Transverse colon (tissue), 4 donors: ENCODE data around the gene ZDHHC22. TPM values are rescaled to one million over a fixed set of nuclear protein-coding genes. Genes with fewer than 3 reads are reported as not detected.

Source experiments
- DNase-seq: peaks from one replicate; pipeline ENCODE4 v3.0.0-alpha.2; 2019
- H3K27ac ChIP-seq, 4 donors: fragments of 200-600 bp; sonication (generic); 2 replicates each; pipeline ENCODE4 v1.5.1; 2016 to 2018; ENCODE audit warnings: inconsistent platforms in 4 of 4
- H3K27me3 ChIP-seq: fragments of 200-600 bp; sonication (generic); 2 replicates; pipeline ENCODE4 v1.5.1; 2017; ENCODE audit warnings: inconsistent platforms
- H3K36me3 ChIP-seq, 4 donors: fragments of 200-600 bp; sonication (generic); 2 replicates each; pipeline ENCODE4 v1.5.1; 2017 to 2019; ENCODE audit warnings: inconsistent platforms in 4 of 4
- H3K4me1 ChIP-seq, 4 donors: fragments of 200-600 bp; sonication (generic); 2 replicates each; pipeline ENCODE4 v1.5.1; 2017 to 2020; ENCODE audit warnings: inconsistent platforms in 4 of 4
- H3K4me3 ChIP-seq, 4 donors: fragments of 200-600 bp; sonication (generic); 1 replicate in 1 of 4; 2 replicates in 3 of 4; pipeline versions ENCODE4 v1.5.1 to v1.6.1; 2017 to 2019; ENCODE audit warnings: inconsistent platforms in 4 of 4
- H3K9me3 ChIP-seq, 2 donors: fragments of 200-600 bp; sonication (generic); 2 replicates each; pipeline ENCODE4 v1.5.1; 2017 to 2019; ENCODE audit warnings: inconsistent platforms in 2 of 2
- EP300 ChIP-seq: sonication (generic); formaldehyde crosslinking; IDR thresholded peaks from one replicate; pipeline ENCODE4 v1.6.1; 2017; ENCODE audit warnings: antibody characterized with exemption, low read depth
- POLR2A ChIP-seq: fragments of 450-650 bp; IDR thresholded peaks from one replicate; pipeline ENCODE4 v1.6.1; 2016; ENCODE audit warnings: antibody characterized with exemption, mild to moderate bottlenecking, moderate library complexity
- POLR2AphosphoS5 ChIP-seq, 3 donors: sonication (generic); formaldehyde crosslinking; IDR thresholded peaks; one replicate each; pipeline ENCODE4 v1.6.1; 2016; ENCODE audit warnings: antibody characterized with exemption in 3 of 3
- WGBS, 2 donors: methylation state at CpG; one replicate each; pipeline ENCODE4 v1.1.5; 2018; ENCODE audit warnings: low coverage in 1 of 2; 5-methylcytosine and 5-hydroxymethylcytosine counted together
- in situ Hi-C, 4 donors: fragments of 200-750 bp; cut with MboI; loops; one replicate each; pipeline versions ENCODE4 v1.15.0 to v1.15.1; 2017; ENCODE audit warnings: low sequenced_read_pairs in 3 of 4, low pct_ligation_motif_present in 1 of 4, low pct_unique_long_range_greater_than_20kb in 1 of 4
- intact Hi-C: fragments of 100-400 bp; cut with DNase I; formaldehyde crosslinking; loops from one replicate; pipeline ENCODE4 v1.15.1; 2023; ENCODE audit warnings: low total_unique reads
- total RNA-seq, 4 donors: library from RNA; depleted of rRNA; stranded (reverse); fragments of >200 nt; gene quantifications; one replicate each; pipeline ENCODE4 v1.1.0, GENCODE V29; 2016
- TF ChIP-seq, protein P1 (sequence below), 5 experiments: fragments of 200-600 bp in 3 of 5; fragments of 450-650 bp in 2 of 5; sonication (generic) in 3 of 5; IDR thresholded peaks; 1 replicate in 2 of 5; 2 replicates in 3 of 5; pipeline ENCODE4 v1.5.1; 2016 to 2017; ENCODE audit warnings: antibody characterized with exemption in 5 of 5, inconsistent platforms in 3 of 5, mild to moderate bottlenecking in 2 of 5, moderate library complexity in 1 of 5

Gene ZDHHC22
- total RNA-seq, 4 donors from 2014 or later, result 0.14 TPM; not detected in 3

DNA sequence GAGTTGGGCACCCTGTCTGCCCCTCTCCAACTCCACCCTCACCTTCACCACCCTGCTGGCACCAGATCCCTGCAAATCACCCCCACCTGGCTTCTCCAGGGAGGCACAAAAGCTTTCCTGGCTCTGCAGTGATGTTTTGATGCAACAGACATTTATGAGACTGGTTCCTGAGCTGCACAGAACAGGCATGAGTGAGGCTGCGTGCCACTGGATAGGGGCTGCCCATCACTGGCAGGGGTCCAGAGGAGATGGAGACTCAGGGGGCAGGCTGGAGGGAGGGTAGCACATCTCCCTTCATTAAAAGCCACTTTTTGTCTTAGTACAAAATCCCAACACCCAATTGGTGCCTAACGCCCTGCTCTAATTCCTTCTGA, 17.3 kb upstream of the ZDHHC22 start:
- peaks cover 46% of the 10 kb centered on the region for H3K27me3 ChIP-seq
- no peak for DNase-seq
- H3K27ac ChIP-seq, result no peak overlapping the region
- H3K9me3 ChIP-seq, result no peaks in the 10 kb centered on the region
- in situ Hi-C loops (no loop called here), intact Hi-C loops (no loop called here)
- 64 to 88% methylated on average over 1 to 2 of the region's 2 CpGs for WGBS, 2 donors
- H3K36me3 ChIP-seq, result no peaks in the 10 kb centered on the region
- TF ChIP-seq POLR2AphosphoS5 (IDR thresholded peaks at IDR 0.05) (no peak), POLR2A (no peak), EP300 (no peak)
- TF ChIP-seq, protein P1, sequence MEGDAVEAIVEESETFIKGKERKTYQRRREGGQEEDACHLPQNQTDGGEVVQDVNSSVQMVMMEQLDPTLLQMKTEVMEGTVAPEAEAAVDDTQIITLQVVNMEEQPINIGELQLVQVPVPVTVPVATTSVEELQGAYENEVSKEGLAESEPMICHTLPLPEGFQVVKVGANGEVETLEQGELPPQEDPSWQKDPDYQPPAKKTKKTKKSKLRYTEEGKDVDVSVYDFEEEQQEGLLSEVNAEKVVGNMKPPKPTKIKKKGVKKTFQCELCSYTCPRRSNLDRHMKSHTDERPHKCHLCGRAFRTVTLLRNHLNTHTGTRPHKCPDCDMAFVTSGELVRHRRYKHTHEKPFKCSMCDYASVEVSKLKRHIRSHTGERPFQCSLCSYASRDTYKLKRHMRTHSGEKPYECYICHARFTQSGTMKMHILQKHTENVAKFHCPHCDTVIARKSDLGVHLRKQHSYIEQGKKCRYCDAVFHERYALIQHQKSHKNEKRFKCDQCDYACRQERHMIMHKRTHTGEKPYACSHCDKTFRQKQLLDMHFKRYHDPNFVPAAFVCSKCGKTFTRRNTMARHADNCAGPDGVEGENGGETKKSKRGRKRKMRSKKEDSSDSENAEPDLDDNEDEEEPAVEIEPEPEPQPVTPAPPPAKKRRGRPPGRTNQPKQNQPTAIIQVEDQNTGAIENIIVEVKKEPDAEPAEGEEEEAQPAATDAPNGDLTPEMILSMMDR (IDR thresholded peaks at IDR 0.05), result no peak
- no peak overlapping the region for H3K4me3 ChIP-seq
- peaks cover 0 to 5% (median 0%) of the 10 kb centered on the region in 4 donors for H3K4me1 ChIP-seq

DNA sequence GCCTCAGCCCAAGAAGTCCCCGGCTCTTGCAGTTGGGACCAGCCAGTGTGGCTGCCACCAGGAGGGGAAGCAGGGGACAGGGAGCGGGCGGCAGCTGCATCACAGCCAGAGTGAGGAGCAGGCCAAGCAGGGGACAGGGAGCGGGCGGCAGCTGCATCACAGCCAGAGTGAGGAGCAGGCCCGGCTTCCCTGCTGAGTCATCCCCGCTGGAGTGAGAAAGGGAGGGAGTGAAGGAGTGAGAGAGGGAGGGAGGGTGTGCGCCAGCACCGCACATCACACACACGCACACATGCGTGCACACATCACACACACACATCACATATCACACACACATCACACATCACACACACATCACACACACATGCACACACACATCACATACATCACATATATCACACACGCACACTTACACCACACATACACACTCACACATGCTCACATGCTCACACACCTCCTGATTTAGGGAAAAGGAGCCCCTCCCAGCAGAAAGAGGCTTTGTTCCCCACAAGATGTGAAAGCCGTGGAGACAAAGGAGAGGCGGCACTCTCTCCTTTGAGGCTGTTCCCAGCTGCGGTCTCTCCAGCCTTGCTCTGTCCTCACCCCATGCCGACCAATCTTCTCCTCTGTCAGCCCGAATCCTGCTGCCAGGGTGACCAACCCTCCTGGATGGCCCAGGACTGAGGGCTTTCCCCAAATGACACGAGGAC, 16.7 kb upstream of the ZDHHC22 start:
- in situ Hi-C loops (no loop called here), intact Hi-C loops (no loop called here)
- Histone ChIP-seq H3K27me3 (peaks cover 50% of the 10 kb centered on the region), H3K4me1 (peaks cover 0 to 5% (median 0%) of the 10 kb centered on the region in 4 donors), H3K36me3 (no peaks in the 10 kb centered on the region), H3K9me3 (no peaks in the 10 kb centered on the region), H3K4me3 (no peak overlapping the region), H3K27ac (no peak overlapping the region)
- 5 to 26% methylated on average over 4 to 18 of the region's 18 CpGs for WGBS, 2 donors
- TF ChIP-seq EP300, result no peak
- TF ChIP-seq POLR2A, result no peak
- no peak for TF ChIP-seq POLR2AphosphoS5 (IDR thresholded peaks at IDR 0.05)
- TF ChIP-seq, protein P1 (IDR thresholded peaks at IDR 0.05), result no peak
- DNase-seq, result no peak

- DNase-seq, result no peak
- in situ Hi-C loops, result no loop called here
- Histone ChIP-seq H3K36me3 (no peaks in the 10 kb centered on the region), H3K27me3 (peaks cover 56% of the 10 kb centered on the region), H3K9me3 (no peaks in the 10 kb centered on the region), H3K4me1 (peaks cover 0 to 5% (median 0%) of the 10 kb centered on the region in 4 donors), H3K27ac (no peak overlapping the region), H3K4me3 (no peak overlapping the region)
- intact Hi-C loops, result no loop called here
- no peak for TF ChIP-seq POLR2A
- TF ChIP-seq, protein P1 (IDR thresholded peaks at IDR 0.05), result no peak
- no peak for TF ChIP-seq EP300
- TF ChIP-seq POLR2AphosphoS5 (IDR thresholded peaks at IDR 0.05), result no peak
- WGBS, 2 donors, result 20 to 68% methylated on average over 1 to 11 of the region's 11 CpGs
Measured at GRCh38 chr14:77157740-77158139, 16.1 kb upstream of the ZDHHC22 start.

- Histone ChIP-seq H3K4me3 (no peak overlapping the region), H3K36me3 (no peaks in the 10 kb centered on the region), H3K4me1 (peaks cover 0 to 5% (median 0%) of the 10 kb centered on the region in 4 donors), H3K27me3 (peaks cover 55% of the 10 kb centered on the region), H3K9me3 (no peaks in the 10 kb centered on the region), H3K27ac (no peak overlapping the region)
- TF ChIP-seq EP300, result no peak
- TF ChIP-seq, protein P1 (IDR thresholded peaks at IDR 0.05), result no peak
- no peak for TF ChIP-seq POLR2AphosphoS5 (IDR thresholded peaks at IDR 0.05)
- no peak for TF ChIP-seq POLR2A
- no peak for DNase-seq
- in situ Hi-C loops (no loop called here), intact Hi-C loops (no loop called here)
- 70% methylated on average over 2 of the region's 2 CpGs; no CpG with 5 or more reads in 1 of the 2 donors for WGBS, 2 donors
Measured at GRCh38 chr14:77155083-77155482, 13.5 kb upstream of the ZDHHC22 start.
